Measurements from ENCODE around the gene EPB42.

The EPB42 gene

DNA sequence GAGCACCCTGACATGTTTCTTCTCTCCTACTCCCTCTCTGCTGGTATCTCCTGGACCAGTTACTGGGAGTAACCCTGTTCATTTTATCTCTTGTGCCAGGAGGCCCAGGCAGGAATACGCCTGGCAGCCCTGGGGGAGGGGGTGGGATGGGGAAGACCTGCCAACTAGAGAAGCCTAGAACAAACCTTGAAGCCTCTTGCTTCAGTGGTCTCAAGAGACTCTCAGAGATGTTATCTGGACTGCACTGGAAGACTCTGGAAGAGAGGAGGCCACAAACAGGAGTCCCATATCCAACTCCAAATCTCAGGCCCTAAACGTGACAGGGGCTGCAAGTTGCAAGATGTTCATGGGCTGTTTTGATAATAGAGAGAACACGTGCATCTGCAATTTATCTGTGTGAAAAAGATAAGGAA is at the start of gene EPB42:
EPB42 (minus strand) TSS at position 28 of the 413 bp plus-strand sequence. CDS start 193 bp downstream, outside the sequence.
- DNase-seq, result no peak

DNA sequence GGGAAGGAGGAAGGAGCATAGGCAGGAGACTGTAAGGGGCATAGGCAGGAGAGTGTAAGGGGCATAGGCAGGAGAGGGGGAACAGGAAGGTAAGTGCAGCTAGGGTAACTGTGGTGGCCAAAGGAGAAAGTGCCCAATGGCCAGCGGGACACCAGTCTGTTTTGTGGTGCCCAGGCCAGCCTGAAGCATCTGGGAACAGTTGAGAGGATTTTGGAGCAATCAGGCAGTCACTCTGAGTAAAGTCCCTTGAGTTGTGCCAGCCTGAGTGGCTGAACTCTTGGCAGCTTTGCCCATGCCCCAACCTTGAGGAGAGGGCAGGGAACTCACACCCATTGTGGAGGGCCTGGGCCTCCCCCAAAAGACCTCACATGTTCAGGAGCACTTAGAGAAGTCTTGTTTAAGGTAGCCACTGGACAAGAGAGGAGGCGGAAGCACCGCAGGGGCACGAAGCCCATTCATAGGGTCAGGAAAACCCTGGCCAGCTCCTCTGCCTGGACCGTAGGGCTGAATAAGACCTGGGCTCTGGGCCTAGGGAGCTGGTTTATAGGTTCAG is 49.4 kb upstream of the EPB42 start:
- DNase-seq, result no peak

DNA sequence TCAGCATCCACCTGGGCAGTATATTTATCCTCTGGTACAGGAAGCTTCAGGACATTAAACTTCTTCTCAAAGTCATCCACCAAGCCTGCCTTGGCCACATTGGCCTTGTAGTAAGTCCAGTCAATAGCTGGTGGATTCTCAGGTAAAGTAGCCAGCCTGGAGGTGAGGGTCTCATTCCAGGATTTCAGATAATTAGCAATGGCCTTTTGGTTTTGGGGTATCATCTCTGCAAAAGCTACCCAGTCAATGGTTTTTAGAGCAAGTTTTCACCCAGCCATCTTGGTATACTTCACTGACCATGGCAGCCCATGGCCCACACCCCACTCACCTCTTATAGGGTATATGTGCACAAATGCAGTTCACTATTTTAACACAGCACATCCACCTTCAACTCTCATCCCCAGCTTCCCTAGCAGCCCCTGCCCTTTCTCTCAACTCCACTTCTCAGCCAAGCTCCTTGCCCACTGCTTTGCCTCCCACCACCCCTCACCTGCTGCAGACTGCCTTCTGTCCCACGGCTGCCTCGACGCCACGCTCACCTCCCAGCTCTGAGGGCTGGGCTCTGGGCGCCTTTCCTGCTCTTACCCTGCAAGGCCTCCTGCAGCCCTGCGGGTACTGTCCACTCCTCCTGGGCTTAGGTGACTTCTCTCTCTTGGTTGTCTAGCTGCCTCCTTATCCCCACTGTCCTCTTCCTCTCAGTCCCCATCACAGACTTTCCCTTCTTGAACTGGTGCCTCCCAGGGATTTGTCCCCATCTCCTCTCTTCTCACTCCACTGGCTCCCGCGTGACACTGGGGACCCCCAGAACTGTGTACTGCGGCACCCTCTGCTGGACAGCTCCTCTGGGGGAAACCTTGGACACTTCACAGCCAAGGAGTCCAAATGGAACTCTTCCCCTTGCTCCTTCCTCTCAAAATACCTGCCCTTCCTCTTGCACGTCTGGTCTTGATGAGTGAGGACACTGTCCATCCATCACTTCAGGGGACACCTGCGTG is 47.6 kb upstream of the EPB42 start:
- no peak for DNase-seq

DNA sequence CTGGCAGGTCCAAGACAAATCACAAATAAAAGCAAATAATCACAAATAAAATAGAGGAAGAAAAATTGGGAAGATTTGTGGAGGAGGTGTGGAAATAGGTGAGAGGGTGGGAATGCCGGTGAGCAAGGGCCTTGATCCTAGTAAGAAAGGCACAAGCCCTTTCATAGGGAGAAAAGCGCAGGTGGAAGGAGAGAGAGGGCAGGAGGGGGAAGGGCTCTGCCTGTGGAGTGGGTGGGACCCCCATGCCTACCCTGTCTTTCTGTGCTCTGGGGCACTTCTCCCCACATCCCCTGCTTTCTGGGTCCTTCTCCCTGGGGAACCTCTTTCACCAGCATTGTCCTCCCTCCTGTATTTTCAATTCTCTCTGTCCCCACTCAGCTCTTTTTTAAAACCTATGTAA is 46.6 kb upstream of the EPB42 start:
- DNase-seq, result no peak

DNA sequence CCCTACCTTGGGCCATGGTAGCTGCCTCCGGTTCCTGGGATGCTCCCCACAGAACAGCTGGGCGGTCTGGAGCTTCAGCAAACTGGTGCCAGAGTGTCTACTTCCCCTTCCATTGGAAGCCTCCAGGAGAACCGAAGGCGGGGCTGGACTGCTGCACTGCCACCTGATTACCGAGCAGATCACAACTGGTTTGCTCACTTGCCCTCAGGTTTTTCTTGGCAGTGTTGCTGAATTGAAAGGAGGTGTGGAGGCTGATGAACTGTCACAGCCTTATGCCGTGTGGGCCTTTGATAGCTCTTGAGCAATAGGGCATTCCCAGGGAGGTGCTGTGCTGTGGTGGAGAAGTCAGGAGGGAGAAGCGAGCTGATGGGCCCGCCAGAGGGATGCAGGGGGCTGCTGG is 46.0 kb upstream of the EPB42 start, which contains the start of gene TGM5:
TGM5 (minus strand) TSS at position 95 of the 400 bp plus-strand sequence; CDS start at position 16, 79 bp downstream.
- DNase-seq, result no peak

DNA sequence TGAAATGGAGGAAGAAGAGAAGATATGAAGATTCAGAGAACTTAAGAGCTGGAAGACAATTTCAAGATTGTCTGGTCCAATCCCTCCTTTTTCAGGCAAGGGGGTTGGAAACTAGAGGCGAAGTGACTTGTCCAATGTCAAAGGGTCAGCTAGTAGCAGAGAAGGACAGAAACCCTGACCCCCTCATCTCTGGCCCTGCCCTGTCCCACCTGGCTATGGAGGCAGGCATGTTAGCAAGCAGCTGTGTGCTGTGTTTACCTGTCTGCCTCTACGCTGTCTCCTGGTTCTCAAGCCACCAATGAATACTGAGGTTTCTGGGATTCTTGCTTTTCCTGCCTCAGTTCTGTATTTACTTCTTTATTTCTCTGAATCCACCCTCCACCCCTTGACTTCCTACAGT is 45.6 kb upstream of the EPB42 start:
- DNase-seq, result no peak

DNA sequence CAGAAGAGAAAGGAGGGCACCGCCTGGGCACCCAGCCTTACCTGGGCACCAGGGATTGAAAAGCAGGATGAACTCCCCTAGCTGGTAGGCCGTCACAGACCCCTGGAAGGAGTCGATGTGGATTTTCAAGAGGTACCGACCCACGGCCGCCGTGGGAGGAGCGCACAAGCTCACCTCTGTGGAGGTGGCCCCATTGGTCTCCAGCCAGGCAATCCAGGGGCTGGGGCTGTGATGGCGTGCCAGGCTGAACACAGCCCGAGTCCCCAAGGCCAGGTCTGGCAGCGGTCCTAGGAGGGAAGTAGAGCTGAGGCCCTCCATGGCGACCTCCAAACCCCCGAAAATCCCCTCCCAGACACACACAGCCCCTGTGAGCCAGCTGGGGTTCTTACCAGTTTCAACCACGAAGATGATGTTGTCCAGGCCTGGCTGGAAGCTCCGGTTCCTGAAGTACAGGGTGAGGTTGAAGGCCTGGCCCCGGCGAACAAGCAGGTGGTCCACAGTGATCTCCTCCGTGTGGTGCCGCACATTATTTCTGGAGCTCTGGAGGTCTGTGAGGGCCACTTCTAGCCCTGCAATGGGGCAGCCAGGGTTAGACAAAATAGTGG is 39.3 kb upstream of the EPB42 start:
- no peak for DNase-seq

DNA sequence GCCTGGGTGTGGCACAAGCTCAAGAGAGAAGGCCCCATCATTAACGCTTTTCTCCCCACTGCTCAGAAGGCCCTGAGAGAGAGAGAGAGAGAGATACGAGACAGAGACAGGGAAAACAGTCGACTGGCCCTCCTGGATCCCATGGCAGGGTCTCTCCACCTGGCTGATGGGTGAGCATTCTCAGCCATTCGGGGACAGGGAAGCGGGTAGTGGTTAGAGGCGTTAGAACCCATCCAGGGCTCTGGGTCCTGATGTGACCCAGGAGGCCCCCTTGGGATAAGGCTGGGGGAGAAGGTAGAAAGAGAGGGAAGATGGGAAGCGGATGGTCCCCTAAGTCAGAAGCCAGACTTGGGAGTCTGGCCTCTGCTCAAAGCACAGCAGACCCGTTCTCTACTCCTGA is 38.0 kb upstream of the EPB42 start:
- DNase-seq, result no peak

DNA sequence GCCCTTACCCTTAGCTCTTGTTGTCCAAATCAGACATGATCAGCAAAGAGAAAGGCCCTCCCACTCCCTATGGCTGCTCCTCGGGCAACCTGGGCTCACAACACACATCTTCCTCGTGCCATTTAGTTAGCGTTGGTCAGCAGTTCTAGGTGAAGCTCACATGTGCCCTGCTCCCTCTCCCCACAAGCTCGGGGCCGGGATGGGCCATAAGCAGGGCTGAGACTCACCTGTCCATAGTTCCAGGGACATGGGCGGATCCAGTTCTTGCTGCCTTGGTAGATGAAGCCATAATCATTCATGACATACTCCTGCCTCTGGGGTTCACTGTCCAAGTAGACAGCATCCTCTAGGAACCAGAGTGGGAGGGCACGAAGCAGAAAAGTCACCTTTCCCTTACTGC is 35.5 kb upstream of the EPB42 start:
- DNase-seq, result no peak

DNA sequence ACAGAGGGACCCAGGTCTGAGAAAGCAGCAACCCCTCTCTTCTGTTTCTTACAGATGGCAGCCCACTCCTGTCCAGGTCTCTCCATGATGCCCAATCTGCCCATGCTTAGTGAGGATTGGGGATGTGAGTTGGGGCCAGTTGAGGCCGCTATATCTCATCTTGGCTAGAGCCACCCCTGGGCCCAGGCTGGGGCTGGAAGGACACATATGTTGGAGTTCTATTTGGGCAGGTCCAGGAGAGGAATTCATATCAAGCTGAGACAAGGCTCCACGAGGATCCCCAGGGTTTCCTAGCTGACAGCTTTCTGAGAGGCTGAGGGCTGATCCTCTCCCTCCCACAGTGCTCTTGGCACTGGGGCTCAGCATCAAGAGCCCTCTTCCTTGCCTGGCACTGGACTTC is 34.6 kb upstream of the EPB42 start:
- no peak for DNase-seq

DNA sequence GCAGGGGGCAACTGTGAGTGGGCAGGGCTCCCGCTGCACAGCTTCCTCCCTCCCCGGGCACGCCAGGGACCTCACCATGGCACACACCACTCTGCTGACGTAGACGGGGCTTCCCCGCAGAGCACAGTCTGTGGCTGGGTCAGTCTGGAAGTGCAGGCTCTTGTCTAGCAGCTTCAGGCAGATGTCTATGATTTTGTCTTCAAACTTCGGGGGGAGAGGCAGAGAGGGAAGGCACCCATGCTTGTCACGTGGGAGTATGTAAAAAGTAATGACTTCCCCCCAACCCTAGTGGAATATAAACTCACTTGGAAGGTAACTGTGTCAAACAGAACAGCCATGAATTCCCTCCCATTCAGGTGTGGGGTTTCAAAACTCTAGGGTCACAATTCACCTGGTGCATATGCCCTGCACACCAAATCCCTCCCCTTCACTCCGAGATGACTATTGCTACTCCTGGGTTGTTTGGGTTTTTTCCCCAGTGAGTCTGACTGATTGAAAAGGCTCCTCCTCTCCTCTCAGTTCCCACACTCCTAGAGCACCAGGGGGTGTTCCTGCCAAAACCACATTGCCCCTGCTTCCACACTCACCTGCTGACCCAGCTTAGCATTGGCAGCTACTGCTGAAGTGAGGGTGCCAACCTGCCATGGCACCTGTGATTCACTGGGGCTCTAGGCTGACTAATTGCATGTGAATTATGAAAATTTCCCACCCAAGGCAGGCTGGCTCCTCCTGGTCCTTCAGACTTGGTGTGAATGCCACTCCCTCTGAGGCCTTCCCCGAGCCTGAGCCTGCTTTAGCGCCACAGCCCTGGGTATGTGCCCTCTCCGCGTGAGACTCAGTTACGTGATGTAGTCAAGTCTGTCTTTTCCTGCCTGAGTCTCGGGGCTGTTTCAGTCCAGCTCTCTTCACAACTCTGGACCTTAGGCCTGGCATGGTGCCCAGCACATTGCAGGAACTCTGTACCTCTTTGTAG is 32.9 kb upstream of the EPB42 start:
- no peak for DNase-seq

DNA sequence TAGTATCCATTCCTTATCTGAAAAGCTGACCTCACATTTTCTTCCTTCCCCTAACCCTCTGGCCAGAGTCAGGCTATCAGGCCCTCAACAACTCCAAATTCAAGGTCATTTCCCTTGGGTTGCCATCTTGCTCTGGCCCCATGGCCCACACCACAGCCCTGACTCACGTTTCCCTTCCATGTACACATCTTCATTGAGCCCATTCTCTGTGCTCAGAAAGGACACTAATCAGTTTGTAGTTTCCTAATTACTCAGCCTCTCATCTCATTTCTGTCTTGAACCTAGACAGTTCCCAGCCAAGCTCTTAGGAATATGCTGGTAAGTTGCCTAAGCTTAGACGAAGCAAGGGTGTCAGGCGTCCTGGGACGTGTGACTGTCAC is 31.0 kb upstream of the EPB42 start:
- DNase-seq, result no peak

DNA sequence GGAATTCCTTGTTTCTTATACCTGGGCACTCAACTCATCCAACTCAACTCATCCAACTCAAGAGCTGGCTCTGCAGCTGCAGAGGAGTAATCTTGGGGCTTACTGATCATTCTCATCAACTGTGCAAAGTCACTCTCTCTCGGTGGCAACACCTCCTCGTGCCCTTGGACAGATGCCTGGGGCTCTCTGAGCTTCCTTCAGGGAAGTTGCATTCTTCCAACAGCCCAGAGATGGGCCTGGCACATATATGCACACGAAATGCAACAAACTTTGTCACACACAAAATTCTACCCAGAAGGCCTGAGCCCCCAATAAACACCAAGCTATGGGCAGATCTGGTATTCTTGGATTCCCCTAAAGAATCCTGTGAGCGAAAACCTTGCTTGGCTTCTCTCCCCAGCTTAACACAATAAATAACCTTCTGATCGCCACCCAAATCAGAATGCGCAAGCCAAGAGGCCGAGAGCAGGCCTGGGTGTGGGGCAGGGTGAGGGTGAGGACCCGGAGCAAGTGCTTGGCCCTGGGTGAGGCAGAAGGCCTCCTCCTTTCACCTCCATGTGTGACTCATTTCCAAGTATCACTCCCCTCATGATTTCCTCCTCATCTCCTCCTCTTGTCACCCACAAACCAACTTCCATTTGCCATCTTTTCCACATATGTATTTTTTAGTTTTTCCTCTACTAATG is 30.5 kb upstream of the EPB42 start:
- no peak for DNase-seq

DNA sequence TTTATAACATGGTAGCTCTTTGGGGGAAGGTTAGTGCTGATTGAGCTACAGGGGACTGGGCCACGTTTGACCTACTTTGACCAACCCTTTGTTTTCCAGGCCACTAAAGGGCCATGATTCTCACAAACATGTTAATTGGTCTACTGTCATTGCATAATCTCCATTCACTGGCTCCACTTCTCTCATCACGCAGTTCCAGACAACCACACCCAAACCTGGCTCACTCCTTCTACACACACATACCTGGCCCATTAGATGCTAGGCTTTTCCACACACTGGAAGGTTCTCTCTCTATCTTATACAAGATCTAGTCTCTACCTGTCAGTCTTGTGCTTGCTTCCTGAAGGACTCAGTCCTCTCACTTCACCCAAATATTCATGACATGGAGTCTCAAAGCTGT is 30.0 kb upstream of the EPB42 start:
- DNase-seq, result no peak

DNA sequence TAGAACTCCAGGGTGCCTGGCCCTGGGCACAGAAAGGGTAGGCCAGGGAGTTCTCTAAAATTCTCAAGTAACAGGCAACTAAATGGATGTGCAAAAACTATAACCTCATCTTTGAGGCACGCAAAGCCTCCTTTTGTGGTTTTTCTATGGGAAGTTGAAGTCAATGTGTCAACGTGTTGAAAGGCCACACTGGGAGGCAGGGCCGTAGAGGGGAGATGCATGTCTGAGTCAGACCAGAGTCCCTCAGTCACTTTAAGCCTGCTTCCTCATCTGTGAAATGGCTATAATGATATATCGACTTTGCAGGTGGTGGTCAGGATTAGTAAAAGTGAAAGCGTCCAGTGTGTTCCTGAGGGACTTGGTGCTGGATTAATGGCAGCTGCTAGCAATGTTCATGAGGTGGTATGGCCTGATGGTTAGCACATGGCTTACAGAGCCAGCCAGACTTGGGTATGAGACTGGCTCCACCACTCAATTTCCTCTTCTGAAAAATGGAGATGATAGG is 28.9 kb upstream of the EPB42 start:
- no peak for DNase-seq

DNA sequence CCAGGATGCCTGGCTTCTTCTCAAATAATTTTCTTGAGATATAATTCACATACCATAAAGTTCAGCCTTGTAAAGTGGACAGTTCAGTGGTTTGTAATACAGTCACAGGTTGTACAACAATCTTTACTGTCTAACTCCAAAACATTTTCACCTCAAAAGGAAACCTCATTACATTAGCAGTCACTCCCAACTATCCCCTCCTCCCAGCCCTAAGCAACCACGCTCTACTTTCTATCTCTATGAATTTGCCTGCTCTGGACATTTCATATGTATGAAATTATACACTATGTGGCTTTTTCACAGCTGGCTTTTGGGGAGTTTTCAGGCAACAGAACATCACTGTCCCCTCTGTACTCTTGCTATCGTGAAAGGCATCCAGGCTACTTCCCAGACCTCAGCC is 28.4 kb upstream of the EPB42 start:
- no peak for DNase-seq

DNA sequence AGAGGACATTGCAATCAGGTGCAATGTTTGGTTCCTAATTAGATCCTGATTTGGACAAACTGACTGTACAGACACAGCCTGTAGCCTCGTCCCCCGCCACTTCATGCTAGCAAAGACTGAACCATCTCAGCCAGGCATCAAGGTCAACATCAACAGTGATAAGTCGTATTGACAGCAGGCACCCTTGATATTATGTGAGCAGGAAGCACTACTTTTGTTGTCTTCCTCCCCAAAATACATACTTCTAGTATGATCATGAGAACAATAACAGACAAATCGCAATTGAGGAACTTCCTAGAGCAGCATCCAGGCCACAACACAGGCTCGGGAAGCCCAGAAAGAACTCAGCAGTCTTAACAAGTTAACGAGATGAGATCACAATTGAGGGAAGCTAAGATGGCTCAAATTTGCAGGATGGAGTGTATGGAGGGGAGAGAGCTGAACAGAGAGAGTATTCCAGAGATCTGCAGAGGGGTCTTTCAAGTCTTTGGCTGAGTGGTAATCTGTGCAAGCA is 25.5 kb upstream of the EPB42 start:
- no peak for DNase-seq

DNA sequence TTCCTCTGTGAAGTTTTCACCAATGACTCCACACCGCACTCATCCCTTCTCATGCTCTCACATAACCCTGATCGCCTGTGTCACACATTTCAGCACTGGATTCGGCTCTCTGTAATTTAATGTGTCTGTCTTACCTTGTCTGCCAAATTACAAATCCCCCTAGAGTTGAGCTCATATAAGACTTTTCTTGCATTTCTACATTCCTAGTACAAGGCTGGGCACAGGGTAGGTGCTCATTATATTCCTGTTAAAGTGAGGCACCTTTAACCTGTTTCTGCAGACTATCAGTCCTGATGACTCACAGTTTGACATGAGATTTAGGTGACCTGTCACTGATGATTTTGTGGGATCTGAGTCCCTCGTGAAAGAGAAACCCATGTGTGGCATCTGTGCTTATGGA is 23.3 kb upstream of the EPB42 start:
- no peak for DNase-seq

DNA sequence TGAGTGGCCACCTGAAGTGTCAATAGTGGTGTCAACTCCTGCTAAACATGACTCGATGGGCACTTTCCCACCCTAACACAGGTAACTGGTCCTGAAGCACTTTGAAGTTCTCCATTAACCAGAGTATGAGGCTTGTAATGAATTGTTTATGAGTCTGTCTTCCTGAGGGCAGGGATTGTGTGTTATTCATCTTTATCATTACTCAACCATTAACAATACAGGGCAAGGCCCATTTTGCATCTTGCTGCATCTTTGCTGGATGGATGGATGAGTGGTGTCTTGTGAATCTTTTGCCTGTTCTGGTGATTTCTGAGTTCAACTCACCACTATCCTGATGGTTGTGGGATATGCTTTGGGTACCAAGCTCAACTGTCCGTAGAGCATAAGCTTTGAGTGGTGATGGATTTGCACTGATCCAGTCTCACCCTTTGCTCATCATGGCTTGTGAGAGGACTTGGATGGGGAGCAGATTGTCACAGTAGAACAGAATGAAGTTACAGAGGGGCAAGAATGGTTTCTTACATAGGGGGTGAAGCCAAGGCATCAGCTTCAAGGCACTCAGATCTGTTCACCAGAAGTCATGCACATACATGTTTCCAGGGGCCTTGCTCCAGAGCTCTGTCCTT is 22.3 kb upstream of the EPB42 start:
- no peak for DNase-seq

DNA sequence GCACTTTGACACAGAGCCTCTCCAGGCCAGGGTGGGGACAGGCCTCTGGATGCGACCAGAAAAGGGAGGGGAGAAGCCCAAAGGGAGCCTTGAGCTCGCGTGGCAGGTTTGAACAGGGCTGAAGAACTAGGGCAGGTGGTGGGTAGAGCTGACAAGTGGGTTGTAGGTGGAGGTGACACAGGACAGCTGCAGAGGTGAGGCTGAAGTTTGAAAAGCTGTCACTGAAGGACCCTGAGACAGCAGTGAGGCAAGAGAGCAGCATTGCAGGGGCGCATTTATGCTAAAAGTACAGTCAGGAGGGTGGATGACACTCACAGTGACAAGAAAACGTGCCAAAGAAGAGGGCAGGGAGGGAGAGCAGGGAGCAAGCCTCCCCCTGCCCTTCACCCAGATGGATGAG is 21.8 kb upstream of the EPB42 start:
- DNase-seq, result no peak

DNA sequence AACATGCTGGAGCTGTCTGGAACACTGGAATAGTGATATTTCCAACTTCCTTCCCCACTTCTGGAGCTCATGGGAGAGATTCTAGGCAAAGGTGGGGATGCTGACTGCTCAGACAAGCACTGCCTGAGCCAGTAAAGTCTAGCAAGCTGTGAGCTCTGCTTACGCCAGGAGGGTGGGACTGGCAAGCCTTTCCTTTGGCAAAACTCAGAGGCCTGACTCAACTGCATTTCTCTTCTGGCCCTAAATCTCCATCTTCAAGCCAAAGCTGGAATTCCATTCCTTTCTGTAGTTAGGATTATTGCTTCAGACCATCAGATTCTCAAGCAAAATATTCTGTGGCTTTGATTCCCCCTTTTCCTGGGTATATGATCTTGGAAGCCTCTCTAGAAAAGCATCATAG is 20.3 kb upstream of the EPB42 start:
- DNase-seq, result no peak
